CD14-positive monocyte (primary cell): ENCODE results near the gene QSOX2. TPM values are rescaled to one million over a fixed set of nuclear protein-coding genes. Genes with fewer than 3 reads are reported as not detected.

ENCODE experiments used
- DNase-seq, 3 donors: peaks; one replicate each; pipeline ENCODE4 v3.0.0-alpha.2; 2011 to 2022
- H2AFZ ChIP-seq: 2 replicates; pipeline ENCODE4 v1.6.0; 2012; ENCODE audit warnings: mild to moderate bottlenecking, low read depth, low read length, inconsistent platforms; ENCODE audit not compliant: insufficient read depth, poor library complexity, severe bottlenecking
- H3K27ac ChIP-seq, 2 donors: 1 replicate in 1 of 2; 2 replicates in 1 of 2; pipeline ENCODE4 v1.5.1; 2012 to 2013; ENCODE audit warnings: low read length in 2 of 2, control low read depth in 1 of 2, inconsistent platforms in 1 of 2, low read depth in 1 of 2, mild to moderate bottlenecking in 1 of 2
- H3K27me3 ChIP-seq, 2 donors: one replicate each; pipeline versions ENCODE4 v1.6.0 to v1.6.1; 2011 to 2013; ENCODE audit warnings: low read length in 2 of 2; ENCODE audit not compliant: control insufficient read depth in 2 of 2, insufficient read depth in 2 of 2
- H3K36me3 ChIP-seq, 2 donors: replicated peaks in 1 of 2; 1 replicate in 1 of 2; 2 replicates in 1 of 2; pipeline versions ENCODE4 v1.5.1 to v1.6.1; 2012 to 2013; ENCODE audit warnings: low read length in 2 of 2, control low read depth in 1 of 2, inconsistent platforms in 1 of 2, mild to moderate bottlenecking in 1 of 2; ENCODE audit not compliant: insufficient read depth in 2 of 2, control insufficient read depth in 1 of 2
- H3K4me1 ChIP-seq, 2 donors: 1 replicate in 1 of 2; 2 replicates in 1 of 2; pipeline versions ENCODE4 v1.5.1 to v1.6.1; 2012 to 2013; ENCODE audit warnings: low read length in 2 of 2, control low read depth in 1 of 2, inconsistent platforms in 1 of 2, mild to moderate bottlenecking in 1 of 2, moderate library complexity in 1 of 2; ENCODE audit not compliant: insufficient read depth in 2 of 2, control insufficient read depth in 1 of 2
- H3K4me2 ChIP-seq: replicated peaks from 2 replicates; pipeline ENCODE3; 2012; ENCODE audit warnings: low read length, moderate library complexity, mild to moderate bottlenecking; ENCODE audit not compliant: poor library complexity, severe bottlenecking; ENCODE audit errors: extremely low read depth
- H3K4me3 ChIP-seq, 3 experiments: fragments of 200-600 bp in 1 of 3; sonication (generic) in 1 of 3; replicated peaks in 1 of 3; 1 replicate in 2 of 3; 2 replicates in 1 of 3; pipeline ENCODE4 v1.5.1; 2011 to 2013; ENCODE audit warnings: low read length in 3 of 3, mild to moderate bottlenecking in 3 of 3, control low read depth in 2 of 3, low read depth in 2 of 3, inconsistent platforms in 1 of 3, moderate library complexity in 1 of 3
- H3K79me2 ChIP-seq: 2 replicates; pipeline ENCODE4 v1.6.0; 2012; ENCODE audit warnings: mild to moderate bottlenecking, control low read depth, inconsistent platforms, low read length, moderate library complexity; ENCODE audit not compliant: insufficient read depth
- H3K9ac ChIP-seq: 2 replicates; pipeline ENCODE4 v1.6.0; 2017; ENCODE audit warnings: low read length, mild to moderate bottlenecking; ENCODE audit not compliant: insufficient read depth, poor library complexity, severe bottlenecking
- H3K9me3 ChIP-seq, 2 donors: replicated peaks in 1 of 2; 1 replicate in 1 of 2; 2 replicates in 1 of 2; pipeline versions ENCODE4 v1.5.1 to v1.6.1; 2012 to 2013; ENCODE audit warnings: low read length in 2 of 2, control low read depth in 1 of 2; ENCODE audit not compliant: control insufficient read depth in 1 of 2, insufficient read depth in 1 of 2
- H4K20me1 ChIP-seq: 2 replicates; pipeline ENCODE4 v1.6.0; 2012; ENCODE audit warnings: mild to moderate bottlenecking, low read length, control low read depth, moderate library complexity; ENCODE audit not compliant: insufficient read depth
- H3K27ac Mint-ChIP-seq, 7 donors: one replicate each; pipeline ENCODE4 v1.8.0; 2020; ENCODE audit warnings: mild to moderate bottlenecking in 7 of 7, mixed read lengths in 7 of 7, moderate library complexity in 6 of 7, inconsistent platforms in 2 of 7
- H3K27me3 Mint-ChIP-seq, 3 donors: one replicate each; pipeline ENCODE4 v1.8.0; 2021 to 2022; ENCODE audit warnings: low read depth in 3 of 3, mild to moderate bottlenecking in 3 of 3, mixed read lengths in 3 of 3, moderate library complexity in 3 of 3, inconsistent platforms in 1 of 3
- H3K36me3 Mint-ChIP-seq, 2 donors: one replicate each; pipeline ENCODE4 v1.8.0; 2020; ENCODE audit warnings: mixed read lengths in 2 of 2, inconsistent platforms in 1 of 2, mild to moderate bottlenecking in 1 of 2
- H3K4me1 Mint-ChIP-seq: one replicate; pipeline ENCODE4 v1.8.0; 2020; ENCODE audit warnings: mild to moderate bottlenecking, mixed read lengths
- H3K4me3 Mint-ChIP-seq, 2 donors: one replicate each; pipeline ENCODE4 v1.8.0; 2020; ENCODE audit warnings: mild to moderate bottlenecking in 2 of 2, mixed read lengths in 2 of 2, moderate library complexity in 1 of 2
- H3K9me3 Mint-ChIP-seq, 7 donors: one replicate each; pipeline ENCODE4 v1.8.0; 2020 to 2022; ENCODE audit warnings: mixed read lengths in 7 of 7, mild to moderate bottlenecking in 6 of 7, moderate library complexity in 6 of 7, inconsistent platforms in 2 of 7
- WGBS: methylation state at CpG from one replicate; pipeline ENCODE4 v1.1.5; 2013; ENCODE audit warnings: missing lambda C conversion rate; ENCODE audit not compliant: insufficient coverage; 5-methylcytosine and 5-hydroxymethylcytosine counted together
- intact Hi-C, 2 donors: fragments of 100-400 bp; cut with micrococcal nuclease; formaldehyde crosslinking; loops; one replicate each; pipeline versions ENCODE4 v1.15.0 to v1.15.1; 2023
- polyA plus RNA-seq, 3 donors: library from polyadenylated mRNA; depleted of rRNA in 1 of 3; unstranded in 2 of 3; stranded (reverse) in 1 of 3; fragments of 300-500 nt in 2 of 3; fragments of >200 nt in 1 of 3; fragmentation: Illumina TruSeq in 2 of 3; gene quantifications; 1 replicate in 2 of 3; 2 replicates in 1 of 3; pipeline ENCODE4 v1.2.3, GENCODE V29; 2012 to 2021
- TF ChIP-seq, protein P1 (sequence below): fragments of 200-600 bp; IDR thresholded peaks from one replicate; pipeline ENCODE4 v1.8.0; 2022; ENCODE audit warnings: antibody characterized with exemption, mild to moderate bottlenecking

QSOX2 gene
- polyA plus RNA-seq, 3 donors: 0.03 to 8.4 (median 0.17) TPM

DNA sequence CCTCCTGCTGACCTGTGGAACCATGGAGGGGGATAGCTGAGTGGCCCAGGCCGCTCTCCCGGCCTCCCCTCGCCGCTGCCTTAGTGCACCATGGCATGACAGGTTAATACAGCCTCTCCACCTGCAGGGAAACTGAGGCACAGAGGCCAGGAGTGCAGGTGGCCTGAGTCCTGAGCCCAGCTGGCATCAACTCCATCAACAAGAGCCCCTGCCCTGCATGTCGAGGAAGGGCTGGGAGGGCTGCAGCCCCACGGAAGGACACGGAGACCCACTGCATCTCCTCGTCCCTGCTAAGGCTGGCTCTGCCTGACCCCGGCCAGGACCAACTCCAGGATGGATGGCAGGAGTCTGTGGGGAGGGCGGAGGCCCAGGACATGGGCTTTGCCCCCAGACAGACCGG is 31.1 kb upstream of the QSOX2 start:
- Mint-ChIP-seq H3K36me3 (no peaks in the 10 kb centered on the region), H3K4me3 (no peak overlapping the region), H3K4me1 (no peaks in the 10 kb centered on the region), H3K9me3 (no peaks in the 10 kb centered on the region), H3K27me3 (peaks cover 5 to 17% (median 6%) of the 10 kb centered on the region in 3 donors), H3K27ac (no peak overlapping the region)
- intact Hi-C loops: no loop called here
- TF ChIP-seq, protein P1, sequence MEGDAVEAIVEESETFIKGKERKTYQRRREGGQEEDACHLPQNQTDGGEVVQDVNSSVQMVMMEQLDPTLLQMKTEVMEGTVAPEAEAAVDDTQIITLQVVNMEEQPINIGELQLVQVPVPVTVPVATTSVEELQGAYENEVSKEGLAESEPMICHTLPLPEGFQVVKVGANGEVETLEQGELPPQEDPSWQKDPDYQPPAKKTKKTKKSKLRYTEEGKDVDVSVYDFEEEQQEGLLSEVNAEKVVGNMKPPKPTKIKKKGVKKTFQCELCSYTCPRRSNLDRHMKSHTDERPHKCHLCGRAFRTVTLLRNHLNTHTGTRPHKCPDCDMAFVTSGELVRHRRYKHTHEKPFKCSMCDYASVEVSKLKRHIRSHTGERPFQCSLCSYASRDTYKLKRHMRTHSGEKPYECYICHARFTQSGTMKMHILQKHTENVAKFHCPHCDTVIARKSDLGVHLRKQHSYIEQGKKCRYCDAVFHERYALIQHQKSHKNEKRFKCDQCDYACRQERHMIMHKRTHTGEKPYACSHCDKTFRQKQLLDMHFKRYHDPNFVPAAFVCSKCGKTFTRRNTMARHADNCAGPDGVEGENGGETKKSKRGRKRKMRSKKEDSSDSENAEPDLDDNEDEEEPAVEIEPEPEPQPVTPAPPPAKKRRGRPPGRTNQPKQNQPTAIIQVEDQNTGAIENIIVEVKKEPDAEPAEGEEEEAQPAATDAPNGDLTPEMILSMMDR: no peak
- Histone ChIP-seq H3K27ac (no peak overlapping the region), H2AFZ (no peak overlapping the region), H3K36me3 (no peaks in the 10 kb centered on the region), H4K20me1 (no peaks in the 10 kb centered on the region), H3K9me3 (no peaks in the 10 kb centered on the region), H3K79me2 (no peaks in the 10 kb centered on the region), H3K9ac (no peak overlapping the region), H3K27me3 (no peaks in the 10 kb centered on the region), H3K4me1 (no peaks in the 10 kb centered on the region), H3K4me3 (no peak overlapping the region), H3K4me2 (no peak overlapping the region)
- WGBS: 76% methylated on average over 6 of the region's 11 CpGs
- no peak for DNase-seq

DNA sequence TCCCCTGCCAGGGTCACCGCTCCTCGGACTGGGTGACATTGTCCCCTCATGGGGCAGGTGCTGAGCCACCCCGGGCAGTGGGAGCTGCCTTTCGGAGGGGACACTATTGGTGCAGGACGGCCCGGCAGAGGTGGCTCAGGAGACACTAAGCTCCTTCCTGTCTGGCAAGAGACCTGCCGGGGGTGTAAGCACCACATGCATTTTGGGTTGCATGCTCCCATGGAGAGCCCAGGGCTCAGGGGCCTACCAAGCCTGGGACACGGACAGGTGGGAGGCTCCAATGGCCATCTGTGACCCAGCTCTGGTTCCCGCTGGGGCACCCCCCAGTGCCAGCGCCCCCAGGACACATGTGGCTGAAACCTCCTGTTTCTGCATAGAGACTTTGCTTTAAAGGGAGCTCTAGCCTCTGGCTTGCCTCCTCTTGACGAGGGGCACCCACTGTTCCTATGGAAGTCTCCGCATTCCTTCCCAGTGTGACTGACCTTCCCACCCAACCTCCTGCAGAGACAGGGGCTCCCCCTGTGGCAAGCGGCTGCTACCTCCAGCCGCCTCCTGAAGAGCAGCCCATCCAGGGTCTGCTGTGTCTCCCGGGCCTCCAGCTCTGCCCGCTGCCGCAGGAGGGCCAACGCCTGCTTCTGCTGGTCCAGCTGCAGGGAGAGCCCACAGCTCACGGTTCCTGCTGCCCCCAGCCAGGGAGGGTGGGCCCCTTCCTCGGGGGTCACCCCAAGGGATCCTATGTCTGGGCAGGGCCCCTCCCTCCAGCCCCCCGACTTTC is 30.2 kb upstream of the QSOX2 start:
- Histone ChIP-seq H3K4me1 (no peaks in the 10 kb centered on the region), H3K36me3 (no peaks in the 10 kb centered on the region), H3K27me3 (no peaks in the 10 kb centered on the region), H3K79me2 (no peaks in the 10 kb centered on the region), H3K4me2 (no peak overlapping the region), H3K4me3 (no peak overlapping the region), H3K27ac (no peak overlapping the region), H2AFZ (no peak overlapping the region), H3K9me3 (no peaks in the 10 kb centered on the region), H3K9ac (no peak overlapping the region), H4K20me1 (no peaks in the 10 kb centered on the region)
- Mint-ChIP-seq H3K4me3 (no peak overlapping the region), H3K9me3 (no peaks in the 10 kb centered on the region), H3K36me3 (no peaks in the 10 kb centered on the region), H3K27ac (peak overlapping the region in 1 of 7 donors; percentile 13), H3K27me3 (peaks cover 5 to 17% (median 8%) of the 10 kb centered on the region in 3 donors), H3K4me1 (no peaks in the 10 kb centered on the region)
- TF ChIP-seq, protein P1: no peak
- no peak for DNase-seq
- intact Hi-C loops: no loop called here
- 77% methylated on average over 19 of the region's 21 CpGs for WGBS
